Measurements from ENCODE around the gene CASP12. TPM values are rescaled to one million over a fixed set of nuclear protein-coding genes. Genes with fewer than 3 reads are reported as not detected.

CASP12 gene
- 0.09 TPM in 1 of 2 replicates, not detected in the other for total RNA-seq

GRCh38 chr11:104897891-104898684 is at the start of gene CASP12:
TSS of gene CASP12 (minus strand) at chr11:104898460.

Other genes starting within 250 kb of the CASP12 start
- 134 and 168 TPM in 2 replicates for gene CASP4, start 70.1 kb upstream of the CASP12 start, total RNA-seq
- gene CASP5, start 124.7 kb upstream of the CASP12 start, total RNA-seq = 0.14 TPM in 1 of 2 replicates, not detected in the other
- 29.3 and 42.1 TPM in 2 replicates for gene CASP1, start 136.7 kb upstream of the CASP12 start, total RNA-seq
- gene CARD16, start 146.9 kb upstream of the CASP12 start, total RNA-seq = 25.2 and 38.7 TPM in 2 replicates
- not detected in 2 replicates for gene CARD18, start 241.3 kb upstream of the CASP12 start, total RNA-seq